ENCODE data around the gene CYSRT1.
"Not testable (repeated sequence)": the region's sequence is repeated elsewhere in the genome, so short reads cannot be mapped to it uniquely, and the experiment has no call there.

CYSRT1 gene

GRCh38 chr9:137251490-137252268 is 26.7 kb downstream of the CYSRT1 start:
- Mint-ChIP-seq H3K9me3 (no peaks in the 10 kb centered on the region), H3K36me3 (ENCODE audit: low read depth) (no peaks in the 10 kb centered on the region), H3K27ac (no peak overlapping the region), H3K4me1 (ENCODE audit: low read depth) (peaks cover 9% of the 10 kb centered on the region), H3K4me3 (no peak overlapping the region), H3K27me3 (ENCODE audit: low read depth) (no peaks in the 10 kb centered on the region)

- Mint-ChIP-seq H3K4me3 (no peak overlapping the region), H3K4me1 (ENCODE audit: low read depth) (peaks cover 10% of the 10 kb centered on the region), H3K36me3 (ENCODE audit: low read depth) (no peaks in the 10 kb centered on the region), H3K9me3 (no peaks in the 10 kb centered on the region), H3K27me3 (ENCODE audit: low read depth) (no peaks in the 10 kb centered on the region), H3K27ac (no peak overlapping the region)
Observed at GRCh38 chr9:137252555-137253506, 27.9 kb downstream of the CYSRT1 start.

GRCh38 chr9:137253717-137254623 is 29.0 kb downstream of the CYSRT1 start:
- Mint-ChIP-seq H3K36me3 (ENCODE audit: low read depth) (no peaks in the 10 kb centered on the region), H3K9me3 (no peaks in the 10 kb centered on the region), H3K27me3 (ENCODE audit: low read depth) (no peaks in the 10 kb centered on the region), H3K4me3 (peak overlapping the region; percentile 89), H3K4me1 (ENCODE audit: low read depth) (peaks cover 10% of the 10 kb centered on the region), H3K27ac (peak overlapping the region; percentile 80)

GRCh38 chr9:137254624-137255447 is 29.9 kb downstream of the CYSRT1 start, which contains the start of gene NELFB:
Gene NELFB, plus strand, starts transcription at chr9:137255327.
- peaks cover 10% of the 10 kb centered on the region for H3K4me1 Mint-ChIP-seq (ENCODE audit: low read depth)
- no peaks in the 10 kb centered on the region for H3K9me3 Mint-ChIP-seq
- peak within 1 kb of the TSS; percentile 83 for H3K27ac Mint-ChIP-seq
- no peaks in the 10 kb centered on the region for H3K27me3 Mint-ChIP-seq (ENCODE audit: low read depth)
- peak within 1 kb of the TSS; percentile 89 for H3K4me3 Mint-ChIP-seq
- no peaks in the 10 kb centered on the region for H3K36me3 Mint-ChIP-seq (ENCODE audit: low read depth)

- peak overlapping the region; percentile 87 for H3K4me3 Mint-ChIP-seq
- peak overlapping the region; percentile 83 for H3K27ac Mint-ChIP-seq
- no peaks in the 10 kb centered on the region for H3K9me3 Mint-ChIP-seq
Observed at GRCh38 chr9:137255448-137256114, 30.6 kb downstream of the CYSRT1 start.

GRCh38 chr9:137256362-137256761 is 31.4 kb downstream of the CYSRT1 start:
- H3K4me1 Mint-ChIP-seq (ENCODE audit: low read depth): peaks cover 10% of the 10 kb centered on the region
- H3K9me3 Mint-ChIP-seq: no peaks in the 10 kb centered on the region
- no peak overlapping the region for H3K27ac Mint-ChIP-seq
- no peaks in the 10 kb centered on the region for H3K27me3 Mint-ChIP-seq (ENCODE audit: low read depth)
- peak overlapping the region; percentile 87 for H3K4me3 Mint-ChIP-seq
- no peaks in the 10 kb centered on the region for H3K36me3 Mint-ChIP-seq (ENCODE audit: low read depth)

More at GRCh38 chr9:137255448-137256114, 30.6 kb downstream of the CYSRT1 start:
- Mint-ChIP-seq H3K4me1 (ENCODE audit: low read depth) (peaks cover 10% of the 10 kb centered on the region), H3K36me3 (ENCODE audit: low read depth) (no peaks in the 10 kb centered on the region), H3K27me3 (ENCODE audit: low read depth) (no peaks in the 10 kb centered on the region)

GRCh38 chr9:137256856-137257255 is 31.9 kb downstream of the CYSRT1 start:
- H3K27ac Mint-ChIP-seq: peak overlapping the region; percentile 15
- H3K27me3 Mint-ChIP-seq (ENCODE audit: low read depth): no peaks in the 10 kb centered on the region
- H3K4me3 Mint-ChIP-seq: peak overlapping the region; percentile 87
- peaks cover 10% of the 10 kb centered on the region for H3K4me1 Mint-ChIP-seq (ENCODE audit: low read depth)
- no peaks in the 10 kb centered on the region for H3K9me3 Mint-ChIP-seq
- H3K36me3 Mint-ChIP-seq (ENCODE audit: low read depth): no peaks in the 10 kb centered on the region

GRCh38 chr9:137262173-137262908 is 37.4 kb downstream of the CYSRT1 start:
- not testable (repeated sequence) for H3K4me1 Mint-ChIP-seq (ENCODE audit: low read depth); H3K27me3 Mint-ChIP-seq (ENCODE audit: low read depth); H3K9me3 Mint-ChIP-seq; H3K27ac Mint-ChIP-seq; H3K4me3 Mint-ChIP-seq; H3K36me3 Mint-ChIP-seq (ENCODE audit: low read depth)

GRCh38 chr9:137262909-137263285 is 37.9 kb downstream of the CYSRT1 start:
- no peaks in the 10 kb centered on the region for H3K27me3 Mint-ChIP-seq (ENCODE audit: low read depth)
- H3K27ac Mint-ChIP-seq: no peak overlapping the region
- peaks cover 7% of the 10 kb centered on the region for H3K36me3 Mint-ChIP-seq (ENCODE audit: low read depth)
- no peak overlapping the region for H3K4me3 Mint-ChIP-seq
- no peaks in the 10 kb centered on the region for H3K9me3 Mint-ChIP-seq
- no peaks in the 10 kb centered on the region for H3K4me1 Mint-ChIP-seq (ENCODE audit: low read depth)

GRCh38 chr9:137263506-137263905 is 38.5 kb downstream of the CYSRT1 start:
- peaks cover under 1% of the 10 kb centered on the region for H3K4me1 Mint-ChIP-seq (ENCODE audit: low read depth)
- peaks cover 9% of the 10 kb centered on the region for H3K36me3 Mint-ChIP-seq (ENCODE audit: low read depth)
- no peaks in the 10 kb centered on the region for H3K27me3 Mint-ChIP-seq (ENCODE audit: low read depth)
- H3K9me3 Mint-ChIP-seq: no peaks in the 10 kb centered on the region
- H3K27ac Mint-ChIP-seq: no peak overlapping the region
- H3K4me3 Mint-ChIP-seq: no peak overlapping the region

- Mint-ChIP-seq H3K4me3 (no peak overlapping the region), H3K9me3 (no peaks in the 10 kb centered on the region), H3K27me3 (ENCODE audit: low read depth) (no peaks in the 10 kb centered on the region), H3K27ac (no peak overlapping the region), H3K36me3 (ENCODE audit: low read depth) (peaks cover 13% of the 10 kb centered on the region), H3K4me1 (ENCODE audit: low read depth) (peaks cover 3% of the 10 kb centered on the region)
Observed at GRCh38 chr9:137264067-137264466, 39.1 kb downstream of the CYSRT1 start.

GRCh38 chr9:137265496-137266161 is 40.7 kb downstream of the CYSRT1 start:
- Mint-ChIP-seq H3K4me3 (no peak overlapping the region), H3K36me3 (ENCODE audit: low read depth) (peaks cover 19% of the 10 kb centered on the region), H3K4me1 (ENCODE audit: low read depth) (peaks cover 3% of the 10 kb centered on the region), H3K27me3 (ENCODE audit: low read depth) (no peaks in the 10 kb centered on the region), H3K9me3 (no peaks in the 10 kb centered on the region), H3K27ac (no peak overlapping the region)

All from T-helper 1 cell treated with Interleukin-12 subunit alpha and Interleukin-12 subunit beta and Interleukin-4 antibody, amounts not matched to agents 30 μg/mL and 1 μg/mL, for 36 hours (primary cell).